VCaP (cell line): ENCODE measurements around the gene C12orf57.
A peak's percentile ranks its signal among the peaks of the same experiment; 100 is the strongest.

Experiments used
- H3K27ac ChIP-seq: fragments of 450-650 bp; 2 replicates; pipeline ENCODE4 v1.5.1; 2017
- CTCF ChIP-seq: fragments of 450-650 bp; conservative IDR thresholded peaks from 2 replicates; pipeline ENCODE4 v1.5.1; 2017; ENCODE audit warnings: mild to moderate bottlenecking, moderate library complexity

C12orf57 gene

GRCh38 chr12:6914947-6915788 lies 28.7 kb upstream of the C12orf57 start:
- peak overlapping the region; percentile 68 for H3K27ac ChIP-seq
- TF ChIP-seq CTCF = no peak

DNA sequence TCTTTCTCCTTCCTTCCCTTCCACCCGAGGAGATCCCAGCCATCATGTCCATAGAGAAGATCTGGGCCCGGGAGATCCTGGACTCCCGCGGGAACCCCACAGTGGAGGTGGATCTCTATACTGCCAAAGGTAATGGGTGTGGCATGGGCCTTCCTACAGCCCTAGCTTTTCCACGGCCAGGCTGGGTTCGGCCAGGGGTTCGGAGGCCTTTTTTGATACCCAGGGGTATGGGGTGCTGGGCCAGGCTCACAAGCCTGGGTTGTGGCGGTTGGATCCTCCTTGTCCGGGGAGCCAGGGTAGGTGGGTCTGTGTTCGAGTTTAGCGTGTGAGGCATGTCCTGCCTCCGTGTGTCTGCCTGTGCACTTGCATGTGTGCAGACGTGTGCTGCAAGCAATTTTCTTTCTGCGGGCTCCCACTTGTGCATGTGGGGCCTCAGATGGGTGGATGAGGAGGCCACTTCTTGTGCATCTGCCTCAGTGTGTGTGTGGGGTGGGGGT lies 28.0 kb upstream of the C12orf57 start:
- no peak for TF ChIP-seq CTCF
- H3K27ac ChIP-seq = no peak overlapping the region

DNA sequence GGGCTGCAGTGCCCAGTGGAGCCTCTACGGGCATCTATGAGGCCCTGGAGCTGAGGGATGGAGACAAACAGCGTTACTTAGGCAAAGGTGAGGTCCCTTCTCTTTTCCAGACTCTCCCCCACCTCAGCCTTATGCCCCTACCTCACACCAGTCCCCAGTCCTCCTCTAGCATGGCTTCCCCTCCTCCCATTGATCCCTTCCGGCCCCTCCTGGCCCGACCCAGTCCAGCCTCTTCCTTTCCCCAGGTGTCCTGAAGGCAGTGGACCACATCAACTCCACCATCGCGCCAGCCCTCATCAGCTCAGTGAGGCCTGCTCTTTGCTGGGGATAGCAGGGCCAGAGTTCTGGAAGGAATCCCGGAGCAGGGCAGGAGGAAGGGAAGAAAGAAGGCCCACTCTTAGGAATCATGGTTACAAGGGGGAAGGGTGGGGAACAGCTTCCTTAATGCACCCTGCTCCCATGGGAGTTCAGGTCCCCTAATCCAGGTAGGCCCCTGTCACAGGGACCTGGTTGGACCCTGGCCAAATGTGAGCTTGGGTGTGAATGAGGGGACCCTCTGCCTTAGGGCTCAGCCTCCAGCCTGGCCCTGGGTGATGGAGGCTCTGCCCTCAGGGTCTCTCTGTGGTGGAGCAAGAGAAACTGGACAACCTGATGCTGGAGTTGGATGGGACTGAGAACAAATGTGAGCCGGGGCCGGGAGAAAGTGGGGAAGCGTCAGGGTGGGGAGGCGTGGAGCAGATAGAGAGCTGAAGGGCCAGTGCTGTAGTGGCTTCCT lies 27.2 kb upstream of the C12orf57 start:
- H3K27ac ChIP-seq = no peak overlapping the region
- TF ChIP-seq CTCF = no peak

- no peak overlapping the region for H3K27ac ChIP-seq
- TF ChIP-seq CTCF = no peak
Observed at GRCh38 chr12:6917491-6918231, 26.2 kb upstream of the C12orf57 start.

DNA sequence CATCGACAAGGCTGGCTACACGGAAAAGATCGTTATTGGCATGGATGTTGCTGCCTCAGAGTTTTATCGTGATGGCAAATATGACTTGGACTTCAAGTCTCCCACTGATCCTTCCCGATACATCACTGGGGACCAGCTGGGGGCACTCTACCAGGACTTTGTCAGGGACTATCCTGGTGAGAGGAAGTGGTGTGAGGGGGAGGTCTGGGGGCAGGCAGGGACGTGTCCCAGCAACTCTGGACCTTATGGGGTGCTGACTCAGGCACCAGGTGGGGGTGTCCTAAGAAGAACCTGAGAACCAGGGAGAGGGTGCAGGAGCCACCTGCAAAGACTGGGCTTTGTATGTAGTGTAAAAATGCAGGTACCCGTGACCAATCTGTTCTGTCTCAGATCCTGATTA lies 24.2 kb upstream of the C12orf57 start:
- TF ChIP-seq CTCF = no peak
- no peak overlapping the region for H3K27ac ChIP-seq

- TF ChIP-seq CTCF = no peak
- no peak overlapping the region for H3K27ac ChIP-seq
Observed at GRCh38 chr12:6921539-6921938, 22.3 kb upstream of the C12orf57 start.
